HG03095 (cell line): ENCODE results near the gene ACTL6B.

Source experiments
- ATAC-seq: cut with Tn5 transposase; IDR thresholded peaks from one replicate; pipeline ENCODE4 v1.9.1; 2021; ENCODE audit warnings: moderate library complexity; ENCODE audit not compliant: unreplicated experiment

Gene ACTL6B

GRCh38 chr7:100627238-100627549, 29.1 kb downstream of the ACTL6B start:
- no peak for ATAC-seq

GRCh38 chr7:100626530-100627237, 29.6 kb downstream of the ACTL6B start:
- ATAC-seq = peak; percentile 77

GRCh38 chr7:100626055-100626454, 30.2 kb downstream of the ACTL6B start:
- no peak for ATAC-seq

DNA sequence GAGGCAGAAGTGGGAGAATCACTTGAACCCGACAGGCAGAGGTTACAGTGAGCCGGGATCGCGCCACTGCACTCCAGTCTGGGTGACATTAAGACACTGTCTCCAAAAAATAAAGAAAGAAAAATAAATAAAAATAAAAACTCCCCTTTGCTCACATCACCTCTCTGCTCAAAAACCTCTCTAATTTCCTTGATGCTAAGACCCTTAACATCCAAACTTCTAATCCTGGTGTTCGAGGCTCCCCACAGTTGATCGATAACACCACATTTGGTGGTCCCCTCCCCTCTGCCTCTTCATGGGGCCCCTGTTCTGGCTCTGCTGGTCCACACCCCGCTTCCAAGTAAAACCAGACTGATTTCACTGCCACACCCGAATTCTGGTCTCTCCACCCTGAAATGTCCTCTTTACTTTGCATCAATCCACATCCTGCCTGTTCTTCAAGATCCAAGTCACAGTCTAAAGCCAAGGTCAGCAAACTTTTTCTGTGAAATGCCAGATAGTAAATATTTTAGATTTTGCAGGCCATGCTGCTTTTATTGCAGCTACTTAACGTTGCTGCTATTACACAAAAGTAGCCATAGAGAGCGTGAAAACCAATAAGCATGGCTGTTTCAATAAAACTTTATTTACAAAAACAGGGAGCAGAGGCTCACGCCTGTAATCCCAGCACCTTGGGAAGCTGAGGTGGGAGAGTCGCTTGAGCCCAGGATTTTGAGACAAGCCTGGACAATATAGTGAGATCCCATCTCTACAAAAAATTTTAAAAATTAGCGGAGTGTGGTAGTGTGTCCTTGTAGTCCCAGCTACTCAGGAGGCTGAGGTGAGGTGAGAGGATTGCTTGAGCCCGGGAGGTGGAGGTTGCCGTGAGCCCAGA, 32.1 kb downstream of the ACTL6B start:
- no peak for ATAC-seq

- ATAC-seq = no peak
Observed at GRCh38 chr7:100621554-100621953, 34.7 kb downstream of the ACTL6B start.

DNA sequence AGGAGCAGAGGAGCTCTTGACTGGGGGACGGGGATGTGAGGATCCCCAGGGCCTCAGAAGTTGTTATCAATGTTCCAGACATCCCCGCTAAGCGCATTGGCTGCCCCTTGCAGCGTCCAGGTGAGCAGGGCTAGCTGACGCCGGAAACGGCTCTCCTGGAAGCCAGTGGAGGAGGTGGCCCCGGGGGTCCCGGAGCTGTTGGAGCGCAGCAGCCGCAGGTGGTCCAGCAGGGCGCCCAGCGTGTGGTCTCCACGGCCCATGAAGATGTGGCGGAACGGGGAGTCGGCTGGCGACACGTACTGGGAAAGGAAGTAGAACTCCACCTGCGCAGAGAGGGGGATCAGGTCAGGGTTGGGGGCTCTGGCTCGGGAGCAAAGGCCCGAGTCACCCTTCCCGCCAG, 35.4 kb downstream of the ACTL6B start:
- ATAC-seq = no peak

DNA sequence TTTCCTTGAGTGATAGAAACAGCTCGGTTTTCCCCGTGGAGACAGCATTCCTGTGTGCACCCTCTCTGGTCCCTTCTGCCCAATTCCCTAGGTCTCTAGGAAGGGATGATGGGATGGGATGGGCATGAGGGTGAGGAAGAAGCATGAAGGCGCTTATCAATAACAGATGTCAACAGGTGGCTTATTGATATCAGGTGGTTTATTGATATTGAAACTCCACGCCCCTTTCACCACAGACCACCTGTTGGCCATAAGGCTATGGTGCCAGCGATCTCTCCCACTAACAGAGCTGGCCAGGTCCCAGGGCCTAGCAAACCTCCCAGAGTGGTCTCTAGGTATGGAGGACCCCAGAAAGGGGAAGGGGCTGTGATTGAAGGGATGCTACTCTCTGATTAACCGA, 36.0 kb downstream of the ACTL6B start:
- no peak for ATAC-seq

DNA sequence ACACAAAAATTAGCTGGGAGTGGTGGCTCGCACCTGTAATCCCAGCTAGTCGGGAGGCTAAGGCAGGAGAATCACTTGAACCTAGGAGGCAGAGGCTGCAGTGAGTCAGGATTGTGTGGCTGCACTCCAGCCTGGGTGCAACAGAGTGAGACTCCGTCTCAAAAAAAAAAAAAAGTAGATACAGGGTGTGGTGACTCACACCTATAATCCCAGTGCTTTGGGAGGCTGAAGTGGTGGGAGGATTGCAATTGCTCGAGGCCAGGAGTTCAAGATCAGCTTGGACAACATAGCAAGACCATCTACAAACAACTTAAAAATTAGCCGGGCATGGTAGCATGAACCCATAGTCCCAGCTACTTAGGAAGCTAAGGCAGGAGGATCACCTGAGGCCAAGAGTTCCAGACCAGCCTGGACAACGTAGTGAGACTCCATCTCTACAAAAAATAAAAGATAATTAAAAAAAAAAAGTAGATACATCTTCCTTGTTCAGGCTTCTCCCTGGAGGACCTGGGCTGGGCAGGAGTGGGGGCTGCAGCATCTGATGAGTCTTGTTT, 41.9 kb downstream of the ACTL6B start:
- no peak for ATAC-seq

GRCh38 chr7:100613412-100614175, 42.7 kb downstream of the ACTL6B start:
- ATAC-seq = no peak

DNA sequence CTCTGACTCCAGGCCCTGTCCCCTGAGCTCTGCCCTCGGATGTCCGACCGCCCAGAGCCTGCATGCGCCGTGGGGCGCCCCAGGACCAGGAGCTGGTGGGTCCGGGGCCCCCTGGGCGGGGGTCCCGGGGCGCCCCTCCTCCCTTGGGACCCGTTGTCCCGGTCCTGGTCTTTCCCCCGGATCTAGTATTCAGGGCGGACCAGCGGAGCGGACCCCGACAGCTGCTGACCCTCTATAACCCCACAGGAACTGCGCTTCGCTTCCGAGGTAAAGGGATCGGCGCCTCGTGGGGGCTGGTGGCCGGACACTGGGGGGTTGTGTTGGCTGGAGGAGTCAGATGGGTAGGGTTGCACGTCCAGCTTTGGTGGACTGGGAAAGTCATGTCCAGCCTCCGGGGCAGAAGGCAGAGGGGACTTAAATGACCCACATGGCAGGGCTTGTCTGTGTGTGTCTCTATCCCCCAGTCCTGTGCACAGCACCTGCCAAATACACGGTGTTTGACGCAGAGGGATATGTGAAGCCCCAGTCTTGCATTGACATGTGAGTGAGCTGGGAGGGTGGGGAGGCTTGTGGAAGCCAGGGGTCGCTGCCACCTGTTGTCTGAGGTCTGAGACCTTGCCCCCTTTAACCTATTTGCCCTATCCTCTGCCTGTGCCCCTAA, 43.4 kb downstream of the ACTL6B start:
- ATAC-seq = no peak

DNA sequence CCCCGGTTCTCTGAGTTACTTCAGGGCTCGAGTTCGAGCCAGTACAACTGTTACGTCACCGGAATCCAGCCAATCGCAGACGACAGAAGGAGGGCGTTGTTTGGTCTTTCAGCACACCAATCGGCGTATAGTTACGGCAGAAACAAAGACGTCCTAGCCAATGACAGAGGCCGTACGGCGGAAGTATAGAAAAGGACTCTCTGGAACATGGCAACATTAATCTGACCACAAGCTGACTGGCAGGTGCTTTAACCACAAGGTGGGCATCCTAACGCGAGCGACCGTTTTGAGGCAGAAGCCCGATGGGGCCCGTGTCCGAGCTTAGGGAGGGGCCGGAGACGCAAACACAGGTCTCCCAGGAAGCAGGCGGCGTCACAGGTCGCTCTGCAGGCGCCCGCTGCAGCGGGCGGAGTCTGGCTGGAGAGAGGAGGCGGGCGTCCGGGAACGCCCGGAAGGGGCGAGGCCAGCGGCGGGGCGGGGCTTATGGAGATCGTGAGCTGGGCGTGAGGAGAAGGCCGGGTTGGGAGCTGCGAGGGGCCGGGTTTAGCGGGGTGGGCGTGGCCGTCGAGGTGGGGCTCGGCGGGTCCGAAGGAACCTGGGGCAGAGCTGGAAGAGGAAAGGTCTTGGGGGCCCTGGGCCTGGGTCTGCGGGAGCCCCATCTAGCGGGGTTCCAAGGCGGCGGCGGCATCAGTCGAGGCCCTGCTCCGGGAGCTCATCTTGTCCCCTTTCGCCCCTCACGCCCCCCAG, 44.1 kb downstream of the ACTL6B start, which contains the start of gene MOSPD3:
Gene MOSPD3, plus strand, starts transcription at position 558 of the 747 bp plus-strand sequence. CDS start 252 bp downstream, outside the sequence.
- ATAC-seq = peak; percentile 90

GRCh38 chr7:100609958-100610357, 46.3 kb downstream of the ACTL6B start:
- no peak for ATAC-seq

DNA sequence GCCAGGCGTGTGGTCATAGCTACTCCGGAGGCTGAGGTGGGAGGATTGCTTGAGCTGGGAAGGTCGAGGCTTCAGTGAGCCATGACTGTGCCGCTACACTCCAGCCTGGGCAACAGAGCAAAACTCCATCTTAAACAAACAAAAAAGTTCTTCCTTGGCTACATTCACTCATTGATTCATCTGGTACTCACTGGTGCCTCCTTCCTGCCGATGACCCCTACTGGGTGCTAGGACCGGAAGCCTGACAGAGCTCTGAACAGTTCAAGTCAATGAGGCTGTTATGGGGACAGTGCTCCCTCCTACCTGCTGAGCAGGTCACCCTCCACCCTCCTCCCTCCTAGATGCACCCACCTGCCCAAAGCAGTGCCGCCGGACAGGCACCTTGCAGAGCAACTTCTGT, 49.1 kb downstream of the ACTL6B start:
- no peak for ATAC-seq

DNA sequence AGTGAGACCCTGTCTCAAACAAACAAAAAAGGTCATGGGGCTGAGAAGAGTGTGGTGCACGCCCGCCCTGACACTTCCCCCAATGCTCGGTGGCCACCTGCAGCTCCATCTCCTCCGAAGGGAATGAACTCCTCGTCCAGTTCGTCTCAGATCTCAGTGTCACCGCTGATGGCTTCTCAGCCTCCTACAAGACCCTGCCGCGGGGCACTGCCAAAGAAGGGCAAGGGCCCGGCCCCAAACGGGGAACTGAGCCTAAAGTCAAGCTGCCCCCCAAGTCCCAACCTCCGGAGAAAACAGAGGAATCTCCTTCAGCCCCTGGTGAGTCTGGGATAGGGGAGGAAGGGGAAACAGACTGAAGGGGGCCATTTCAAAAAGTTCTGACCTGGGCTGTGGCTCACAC, 49.9 kb downstream of the ACTL6B start:
- no peak for ATAC-seq

GRCh38 chr7:100604976-100605911, 51.0 kb downstream of the ACTL6B start:
- no peak for ATAC-seq

DNA sequence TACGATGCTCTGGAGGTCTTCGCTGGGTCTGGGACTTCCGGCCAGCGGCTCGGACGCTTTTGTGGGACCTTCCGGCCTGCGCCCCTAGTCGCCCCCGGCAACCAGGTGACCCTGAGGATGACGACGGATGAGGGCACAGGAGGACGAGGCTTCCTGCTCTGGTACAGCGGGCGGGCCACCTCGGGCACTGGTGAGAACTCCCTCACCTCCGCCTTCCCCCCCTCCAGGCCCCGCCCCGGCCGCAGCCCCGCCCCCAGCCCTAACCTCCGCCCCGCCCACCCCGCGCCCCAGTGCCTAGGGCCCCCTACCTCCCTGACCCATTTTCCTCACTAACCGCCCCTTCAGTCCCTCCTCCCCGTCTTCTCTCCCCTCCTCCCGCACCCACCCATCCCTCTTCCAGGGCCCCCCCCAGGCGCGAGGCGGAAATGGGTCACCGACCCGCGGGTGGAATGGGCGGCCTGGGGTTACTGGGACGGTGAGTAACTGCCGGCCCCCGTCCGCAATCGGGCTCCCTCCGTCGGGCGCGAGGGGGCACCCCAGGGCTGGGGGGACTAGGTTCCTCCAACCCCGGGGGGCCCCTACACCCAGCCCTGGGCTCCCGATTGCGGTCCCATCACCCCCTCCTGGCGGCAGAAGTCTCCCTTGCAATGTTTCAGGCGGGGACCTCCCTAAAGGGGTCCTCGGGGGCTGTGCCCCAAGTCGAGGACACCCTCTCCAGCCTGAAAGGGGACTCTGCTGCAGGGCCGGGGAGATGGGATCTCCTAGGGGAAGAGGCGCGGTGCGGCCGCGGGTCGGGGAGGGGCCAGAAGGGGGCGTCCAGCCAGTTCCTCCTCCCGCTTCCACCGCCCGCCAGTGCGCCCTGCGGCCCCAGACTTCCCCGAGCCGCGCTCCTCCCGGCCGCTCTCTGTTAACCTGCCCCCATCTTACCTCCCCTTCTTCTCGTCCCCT, 51.9 kb downstream of the ACTL6B start:
- ATAC-seq = peak; percentile 62

DNA sequence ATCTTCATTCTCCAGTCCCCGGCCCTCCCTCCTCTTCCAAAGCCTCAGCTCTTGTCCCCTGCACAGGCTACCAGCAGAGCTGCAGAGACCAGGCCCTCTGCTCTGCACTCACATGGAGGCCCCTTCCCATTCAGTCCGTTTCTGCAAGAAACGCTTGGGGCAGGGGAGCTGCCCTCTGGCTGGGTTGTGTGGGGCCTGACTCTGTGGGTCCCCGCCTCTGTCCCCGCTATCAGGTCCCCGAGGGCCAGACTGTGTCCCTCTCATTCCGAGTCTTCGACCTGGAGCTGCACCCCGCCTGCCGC, 52.6 kb downstream of the ACTL6B start:
- ATAC-seq = no peak
